ENCODE results near the gene JTB.

Gene JTB

DNA sequence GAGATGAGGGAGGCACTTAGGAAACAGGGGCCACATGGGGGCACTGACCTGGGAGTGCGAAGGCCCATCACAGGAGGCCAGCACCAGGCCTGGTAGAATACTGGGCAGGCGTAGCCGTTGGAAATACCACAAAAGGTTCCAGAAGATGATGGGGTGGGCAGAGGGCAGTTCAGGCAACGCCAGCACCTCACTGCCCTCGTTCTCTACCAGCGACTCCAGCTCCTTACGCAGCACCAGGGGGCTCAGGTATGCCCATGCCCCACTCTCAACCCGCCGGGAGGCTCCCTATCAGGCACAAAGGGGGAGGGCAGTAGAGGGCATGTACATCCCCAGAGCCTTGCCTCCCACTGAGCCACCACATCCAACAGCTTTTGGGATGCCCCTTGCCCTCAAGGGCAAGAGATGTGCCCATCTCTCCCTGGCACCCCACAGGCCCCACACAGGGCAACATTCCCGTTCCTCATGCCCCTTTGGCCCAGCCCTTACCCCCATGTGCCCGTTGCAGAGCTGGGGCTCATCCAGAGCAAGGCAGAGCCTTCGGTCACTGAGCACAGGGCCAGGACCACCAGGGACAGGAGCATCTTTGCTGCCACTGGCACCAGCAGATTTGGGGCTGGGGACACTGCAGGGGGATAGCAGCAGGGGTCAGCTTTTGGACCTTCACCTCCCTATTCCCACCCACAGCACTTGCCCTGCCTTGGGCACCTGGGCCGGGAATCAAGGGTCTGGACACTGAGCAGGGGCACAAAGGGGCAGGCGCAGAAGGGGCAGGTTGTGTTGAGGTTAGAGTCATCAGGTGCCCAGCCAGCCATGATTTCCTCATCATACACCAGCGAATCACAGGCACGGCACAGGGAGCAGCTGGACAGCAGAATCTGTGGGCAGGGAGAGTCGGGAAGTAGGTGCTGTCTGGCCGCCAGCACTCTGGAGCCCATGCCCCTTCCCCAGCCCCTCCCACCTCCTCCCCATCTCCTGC, 45.0 kb downstream of the JTB start:
- TF ChIP-seq, protein P1, sequence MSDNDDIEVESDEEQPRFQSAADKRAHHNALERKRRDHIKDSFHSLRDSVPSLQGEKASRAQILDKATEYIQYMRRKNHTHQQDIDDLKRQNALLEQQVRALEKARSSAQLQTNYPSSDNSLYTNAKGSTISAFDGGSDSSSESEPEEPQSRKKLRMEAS (IDR thresholded peaks at IDR 0.05), result no peak
- TF ChIP-seq TAF1 (IDR thresholded peaks at IDR 0.05; ENCODE audit: low read depth) (no peak), NFIC (IDR thresholded peaks at IDR 0.05) (no peak), CEBPB (IDR thresholded peaks at IDR 0.05) (no peak), TEAD4 (IDR thresholded peaks at IDR 0.05) (no peak), EP300 (IDR thresholded peaks at IDR 0.05; ENCODE audit: borderline replicate concordance) (no peak), YY1 (IDR thresholded peaks at IDR 0.05; ENCODE audit: low read depth) (no peak), ZBTB7A (IDR thresholded peaks at IDR 0.05; ENCODE audit: low read depth) (no peak), CREB1 (IDR thresholded peaks at IDR 0.05; ENCODE audit: low read depth) (no peak), TCF12 (IDR thresholded peaks at IDR 0.05; ENCODE audit: low read depth) (no peak), RAD21 (IDR thresholded peaks at IDR 0.05; ENCODE audit: low read depth) (no peak), FOXM1 (IDR thresholded peaks at IDR 0.05; ENCODE audit: borderline replicate concordance, low read depth) (no peak)
- TF ChIP-seq, protein P2, sequence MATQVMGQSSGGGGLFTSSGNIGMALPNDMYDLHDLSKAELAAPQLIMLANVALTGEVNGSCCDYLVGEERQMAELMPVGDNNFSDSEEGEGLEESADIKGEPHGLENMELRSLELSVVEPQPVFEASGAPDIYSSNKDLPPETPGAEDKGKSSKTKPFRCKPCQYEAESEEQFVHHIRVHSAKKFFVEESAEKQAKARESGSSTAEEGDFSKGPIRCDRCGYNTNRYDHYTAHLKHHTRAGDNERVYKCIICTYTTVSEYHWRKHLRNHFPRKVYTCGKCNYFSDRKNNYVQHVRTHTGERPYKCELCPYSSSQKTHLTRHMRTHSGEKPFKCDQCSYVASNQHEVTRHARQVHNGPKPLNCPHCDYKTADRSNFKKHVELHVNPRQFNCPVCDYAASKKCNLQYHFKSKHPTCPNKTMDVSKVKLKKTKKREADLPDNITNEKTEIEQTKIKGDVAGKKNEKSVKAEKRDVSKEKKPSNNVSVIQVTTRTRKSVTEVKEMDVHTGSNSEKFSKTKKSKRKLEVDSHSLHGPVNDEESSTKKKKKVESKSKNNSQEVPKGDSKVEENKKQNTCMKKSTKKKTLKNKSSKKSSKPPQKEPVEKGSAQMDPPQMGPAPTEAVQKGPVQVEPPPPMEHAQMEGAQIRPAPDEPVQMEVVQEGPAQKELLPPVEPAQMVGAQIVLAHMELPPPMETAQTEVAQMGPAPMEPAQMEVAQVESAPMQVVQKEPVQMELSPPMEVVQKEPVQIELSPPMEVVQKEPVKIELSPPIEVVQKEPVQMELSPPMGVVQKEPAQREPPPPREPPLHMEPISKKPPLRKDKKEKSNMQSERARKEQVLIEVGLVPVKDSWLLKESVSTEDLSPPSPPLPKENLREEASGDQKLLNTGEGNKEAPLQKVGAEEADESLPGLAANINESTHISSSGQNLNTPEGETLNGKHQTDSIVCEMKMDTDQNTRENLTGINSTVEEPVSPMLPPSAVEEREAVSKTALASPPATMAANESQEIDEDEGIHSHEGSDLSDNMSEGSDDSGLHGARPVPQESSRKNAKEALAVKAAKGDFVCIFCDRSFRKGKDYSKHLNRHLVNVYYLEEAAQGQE (IDR thresholded peaks at IDR 0.05; ENCODE audit: low read depth), result no peak
- TF ChIP-seq, protein P3, sequence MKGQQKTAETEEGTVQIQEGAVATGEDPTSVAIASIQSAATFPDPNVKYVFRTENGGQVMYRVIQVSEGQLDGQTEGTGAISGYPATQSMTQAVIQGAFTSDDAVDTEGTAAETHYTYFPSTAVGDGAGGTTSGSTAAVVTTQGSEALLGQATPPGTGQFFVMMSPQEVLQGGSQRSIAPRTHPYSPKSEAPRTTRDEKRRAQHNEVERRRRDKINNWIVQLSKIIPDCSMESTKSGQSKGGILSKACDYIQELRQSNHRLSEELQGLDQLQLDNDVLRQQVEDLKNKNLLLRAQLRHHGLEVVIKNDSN (IDR thresholded peaks at IDR 0.05), result no peak

DNA sequence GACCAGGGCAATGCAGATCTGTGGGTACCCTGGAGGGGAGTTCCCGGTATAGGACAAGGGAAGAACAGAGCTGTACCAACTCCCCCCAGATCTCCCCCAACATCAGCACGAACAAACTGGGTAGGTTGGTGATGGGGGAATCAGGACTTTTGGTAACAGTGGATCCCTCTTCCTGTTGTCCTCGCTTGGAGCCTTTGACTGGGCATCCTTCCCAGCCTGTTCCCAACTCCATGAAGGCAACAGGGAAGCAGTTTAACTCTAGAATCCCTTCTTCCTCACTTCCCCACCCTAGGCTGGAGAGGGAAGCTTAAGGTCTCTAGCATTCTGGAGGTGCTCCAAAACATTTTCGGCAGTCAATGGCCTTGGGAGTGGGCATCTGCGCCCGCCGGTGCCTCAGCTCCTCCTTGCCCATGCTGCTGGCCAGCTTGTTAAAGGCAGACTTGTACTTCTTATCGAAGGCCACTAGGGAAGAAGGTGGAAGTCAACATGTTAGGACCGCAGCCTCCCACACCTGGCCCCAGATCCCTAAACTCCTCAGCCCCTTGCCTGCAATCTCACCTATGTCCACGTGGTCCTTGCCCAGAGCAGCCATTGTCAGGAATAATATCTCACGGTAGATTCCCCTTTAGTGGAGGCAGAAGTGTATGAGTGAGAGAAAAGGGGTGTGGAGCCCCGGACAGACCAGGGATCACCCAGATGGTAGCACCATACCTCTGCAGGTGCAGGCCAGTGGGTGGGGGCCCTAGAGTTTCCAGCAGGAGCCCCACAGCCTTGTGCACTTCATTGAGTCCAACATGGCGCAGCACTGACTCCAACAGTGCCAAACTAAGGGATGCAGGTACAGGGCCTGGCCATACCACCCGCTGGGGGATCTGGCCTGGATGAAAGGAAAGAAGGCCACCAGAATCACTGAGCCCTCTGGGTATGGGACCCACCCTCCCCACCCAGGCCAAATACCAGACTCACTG, 47.2 kb downstream of the JTB start:
- TF ChIP-seq YY1 (IDR thresholded peaks at IDR 0.05; ENCODE audit: low read depth), result no peak
- TF ChIP-seq ZBTB7A (IDR thresholded peaks at IDR 0.05; ENCODE audit: low read depth), result no peak
- no peak for TF ChIP-seq EP300 (IDR thresholded peaks at IDR 0.05; ENCODE audit: borderline replicate concordance)
- TF ChIP-seq, protein P3 (IDR thresholded peaks at IDR 0.05), result no peak
- no peak for TF ChIP-seq TEAD4 (IDR thresholded peaks at IDR 0.05)
- no peak for TF ChIP-seq RAD21 (IDR thresholded peaks at IDR 0.05; ENCODE audit: low read depth)
- TF ChIP-seq, protein P1 (IDR thresholded peaks at IDR 0.05), result no peak
- no peak for TF ChIP-seq EGR1 (IDR thresholded peaks at IDR 0.05)
- TF ChIP-seq TCF12 (IDR thresholded peaks at IDR 0.05; ENCODE audit: low read depth), result no peak
- no peak for TF ChIP-seq TAF1 (IDR thresholded peaks at IDR 0.05; ENCODE audit: low read depth)
- TF ChIP-seq NFIC (IDR thresholded peaks at IDR 0.05), result no peak
- TF ChIP-seq, protein P2 (IDR thresholded peaks at IDR 0.05; ENCODE audit: low read depth), result no peak
- TF ChIP-seq CREB1 (IDR thresholded peaks at IDR 0.05; ENCODE audit: low read depth), result no peak
- no peak for TF ChIP-seq FOXM1 (IDR thresholded peaks at IDR 0.05; ENCODE audit: borderline replicate concordance, low read depth)
- TF ChIP-seq CEBPB (IDR thresholded peaks at IDR 0.05), result no peak

DNA sequence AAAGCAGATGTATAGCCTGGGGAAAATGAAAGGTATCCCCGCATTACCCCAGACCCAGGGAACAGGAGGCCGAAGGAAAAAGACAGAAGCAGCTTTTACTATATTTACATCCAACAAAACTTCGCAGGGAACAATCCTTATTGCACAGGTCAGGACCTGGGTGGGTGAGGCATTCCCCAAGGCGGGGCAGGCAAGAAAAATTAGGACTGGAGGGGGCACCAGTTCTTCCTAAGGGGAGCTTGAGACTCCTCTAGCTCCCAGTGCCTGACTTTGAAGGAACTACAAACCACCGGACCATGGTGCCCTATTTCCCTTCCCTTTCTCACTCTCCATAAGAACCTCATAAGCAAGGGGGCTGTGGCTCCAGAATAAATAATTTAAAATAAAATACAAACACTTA, 48.0 kb downstream of the JTB start:
- TF ChIP-seq CEBPB (IDR thresholded peaks at IDR 0.05) (no peak), EGR1 (IDR thresholded peaks at IDR 0.05) (no peak), TAF1 (IDR thresholded peaks at IDR 0.05; ENCODE audit: low read depth) (no peak), ZBTB7A (IDR thresholded peaks at IDR 0.05; ENCODE audit: low read depth) (no peak), NFIC (IDR thresholded peaks at IDR 0.05) (no peak), RAD21 (IDR thresholded peaks at IDR 0.05; ENCODE audit: low read depth) (no peak), EP300 (IDR thresholded peaks at IDR 0.05; ENCODE audit: borderline replicate concordance) (no peak), CREB1 (IDR thresholded peaks at IDR 0.05; ENCODE audit: low read depth) (no peak)
- TF ChIP-seq, protein P2 (IDR thresholded peaks at IDR 0.05; ENCODE audit: low read depth), result no peak
- TF ChIP-seq, protein P3 (IDR thresholded peaks at IDR 0.05), result no peak
